Neural cell (in vitro differentiated cells): ENCODE measurements around the gene SYCP1.

Experiments
- EP300 ChIP-seq: fragments of 450-650 bp; conservative IDR thresholded peaks from 2 replicates; pipeline ENCODE4 v1.6.1; 2014; ENCODE audit warnings: antibody characterized with exemption, mild to moderate bottlenecking, moderate library complexity; ENCODE audit not compliant: poor library complexity, severe bottlenecking
- EZH2 ChIP-seq: fragments of 200-600, 300-800 bp; shearing (Covaris generic), sonication (generic); IDR thresholded peaks from 2 replicates; pipeline ENCODE4 v1.6.1; 2014; ENCODE audit warnings: antibody characterized with exemption, low read length, borderline replicate concordance, mild to moderate bottlenecking; ENCODE audit not compliant: insufficient read depth, poor library complexity, severe bottlenecking
- MXI1 ChIP-seq: fragments of 450-650 bp; conservative IDR thresholded peaks from 2 replicates; pipeline ENCODE4 v1.6.1; 2014; ENCODE audit warnings: antibody characterized with exemption, mild to moderate bottlenecking; ENCODE audit not compliant: poor library complexity, severe bottlenecking
- POLR2AphosphoS5 ChIP-seq: IDR thresholded peaks from 2 replicates; pipeline ENCODE4 v1.6.1; 2012
- RAD21 ChIP-seq: fragments of 450-650 bp; conservative IDR thresholded peaks from 2 replicates; pipeline ENCODE4 v1.6.1; 2014; ENCODE audit warnings: antibody characterized with exemption, mild to moderate bottlenecking, moderate library complexity
- SMC3 ChIP-seq: fragments of 450-650 bp; conservative IDR thresholded peaks from 2 replicates; pipeline ENCODE4 v1.6.1; 2014; ENCODE audit warnings: antibody characterized with exemption, mild to moderate bottlenecking, moderate library complexity; ENCODE audit not compliant: poor library complexity
- TAF1 ChIP-seq: IDR thresholded peaks from 2 replicates; pipeline ENCODE4 v1.6.1; 2012; ENCODE audit warnings: low read depth
- TF ChIP-seq, protein P1 (sequence below): fragments of 450-650 bp; IDR thresholded peaks from 2 replicates; pipeline ENCODE4 v1.5.1; 2014; ENCODE audit warnings: antibody characterized with exemption, mild to moderate bottlenecking, moderate library complexity; ENCODE audit not compliant: poor library complexity, severe bottlenecking
- TF ChIP-seq, protein P2 (sequence below): IDR thresholded peaks from 2 replicates; pipeline ENCODE4 v1.6.1; 2012; ENCODE audit warnings: borderline replicate concordance

DNA sequence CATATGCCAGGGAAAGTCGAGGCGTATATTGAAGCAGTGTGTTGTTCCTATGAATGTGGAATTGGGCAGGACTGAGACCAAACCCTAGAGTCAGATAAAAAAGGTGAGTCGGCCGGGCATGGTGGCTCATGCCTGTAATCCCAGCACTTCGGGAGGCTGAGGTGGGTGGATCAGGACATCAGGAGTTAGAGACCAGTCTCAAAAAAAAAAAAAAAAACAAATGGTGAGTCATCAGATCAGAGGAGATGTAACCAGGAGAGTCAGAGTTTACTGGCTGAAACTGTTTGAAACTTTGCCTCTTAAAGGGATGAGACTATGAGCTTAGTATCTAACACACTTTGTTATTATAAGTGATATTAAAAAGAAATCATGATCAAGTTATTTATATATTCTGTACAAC is 26.4 kb upstream of the SYCP1 start:
- TF ChIP-seq, protein P1, sequence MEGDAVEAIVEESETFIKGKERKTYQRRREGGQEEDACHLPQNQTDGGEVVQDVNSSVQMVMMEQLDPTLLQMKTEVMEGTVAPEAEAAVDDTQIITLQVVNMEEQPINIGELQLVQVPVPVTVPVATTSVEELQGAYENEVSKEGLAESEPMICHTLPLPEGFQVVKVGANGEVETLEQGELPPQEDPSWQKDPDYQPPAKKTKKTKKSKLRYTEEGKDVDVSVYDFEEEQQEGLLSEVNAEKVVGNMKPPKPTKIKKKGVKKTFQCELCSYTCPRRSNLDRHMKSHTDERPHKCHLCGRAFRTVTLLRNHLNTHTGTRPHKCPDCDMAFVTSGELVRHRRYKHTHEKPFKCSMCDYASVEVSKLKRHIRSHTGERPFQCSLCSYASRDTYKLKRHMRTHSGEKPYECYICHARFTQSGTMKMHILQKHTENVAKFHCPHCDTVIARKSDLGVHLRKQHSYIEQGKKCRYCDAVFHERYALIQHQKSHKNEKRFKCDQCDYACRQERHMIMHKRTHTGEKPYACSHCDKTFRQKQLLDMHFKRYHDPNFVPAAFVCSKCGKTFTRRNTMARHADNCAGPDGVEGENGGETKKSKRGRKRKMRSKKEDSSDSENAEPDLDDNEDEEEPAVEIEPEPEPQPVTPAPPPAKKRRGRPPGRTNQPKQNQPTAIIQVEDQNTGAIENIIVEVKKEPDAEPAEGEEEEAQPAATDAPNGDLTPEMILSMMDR = no peak
- TF ChIP-seq POLR2AphosphoS5 (no peak), EZH2 (no peak), RAD21 (no peak), SMC3 (no peak), TAF1 (no peak), EP300 (no peak), MXI1 (no peak)
- TF ChIP-seq, protein P2, sequence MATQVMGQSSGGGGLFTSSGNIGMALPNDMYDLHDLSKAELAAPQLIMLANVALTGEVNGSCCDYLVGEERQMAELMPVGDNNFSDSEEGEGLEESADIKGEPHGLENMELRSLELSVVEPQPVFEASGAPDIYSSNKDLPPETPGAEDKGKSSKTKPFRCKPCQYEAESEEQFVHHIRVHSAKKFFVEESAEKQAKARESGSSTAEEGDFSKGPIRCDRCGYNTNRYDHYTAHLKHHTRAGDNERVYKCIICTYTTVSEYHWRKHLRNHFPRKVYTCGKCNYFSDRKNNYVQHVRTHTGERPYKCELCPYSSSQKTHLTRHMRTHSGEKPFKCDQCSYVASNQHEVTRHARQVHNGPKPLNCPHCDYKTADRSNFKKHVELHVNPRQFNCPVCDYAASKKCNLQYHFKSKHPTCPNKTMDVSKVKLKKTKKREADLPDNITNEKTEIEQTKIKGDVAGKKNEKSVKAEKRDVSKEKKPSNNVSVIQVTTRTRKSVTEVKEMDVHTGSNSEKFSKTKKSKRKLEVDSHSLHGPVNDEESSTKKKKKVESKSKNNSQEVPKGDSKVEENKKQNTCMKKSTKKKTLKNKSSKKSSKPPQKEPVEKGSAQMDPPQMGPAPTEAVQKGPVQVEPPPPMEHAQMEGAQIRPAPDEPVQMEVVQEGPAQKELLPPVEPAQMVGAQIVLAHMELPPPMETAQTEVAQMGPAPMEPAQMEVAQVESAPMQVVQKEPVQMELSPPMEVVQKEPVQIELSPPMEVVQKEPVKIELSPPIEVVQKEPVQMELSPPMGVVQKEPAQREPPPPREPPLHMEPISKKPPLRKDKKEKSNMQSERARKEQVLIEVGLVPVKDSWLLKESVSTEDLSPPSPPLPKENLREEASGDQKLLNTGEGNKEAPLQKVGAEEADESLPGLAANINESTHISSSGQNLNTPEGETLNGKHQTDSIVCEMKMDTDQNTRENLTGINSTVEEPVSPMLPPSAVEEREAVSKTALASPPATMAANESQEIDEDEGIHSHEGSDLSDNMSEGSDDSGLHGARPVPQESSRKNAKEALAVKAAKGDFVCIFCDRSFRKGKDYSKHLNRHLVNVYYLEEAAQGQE = no peak
